ENCODE measurements around the gene CD274. TPM values are rescaled to one million over a fixed set of nuclear protein-coding genes. Genes with fewer than 3 reads are reported as not detected.

CD274 gene
- total RNA-seq, 1 donor from 2014 or later, result not detected

- Mint-ChIP-seq H3K27me3 (ENCODE audit: unreplicated experiment) (no peaks in the 10 kb centered on the region), H3K36me3 (ENCODE audit: unreplicated experiment) (no peaks in the 10 kb centered on the region), H3K4me3 (ENCODE audit: unreplicated experiment) (no peak overlapping the region), H3K4me1 (ENCODE audit: low read depth, unreplicated experiment) (no peaks in the 10 kb centered on the region), H3K27ac (ENCODE audit: unreplicated experiment) (no peak overlapping the region), H3K9me3 (ENCODE audit: unreplicated experiment) (peaks cover 2% of the 10 kb centered on the region)
- TF ChIP-seq CTCF (IDR thresholded peaks at IDR 0.05; ENCODE audit: partially characterized antibody, unreplicated experiment), result no peak
- DNase-seq, result no peak
These were observed 49.6 kb downstream of the CD274 start for GRCh38 chr9:5499889-5500398.

- Mint-ChIP-seq H3K27me3 (ENCODE audit: unreplicated experiment) (no peaks in the 10 kb centered on the region), H3K36me3 (ENCODE audit: unreplicated experiment) (no peaks in the 10 kb centered on the region), H3K4me3 (ENCODE audit: unreplicated experiment) (no peak overlapping the region), H3K9me3 (ENCODE audit: unreplicated experiment) (peaks cover 2% of the 10 kb centered on the region), H3K4me1 (ENCODE audit: low read depth, unreplicated experiment) (no peaks in the 10 kb centered on the region), H3K27ac (ENCODE audit: unreplicated experiment) (no peak overlapping the region)
- TF ChIP-seq CTCF (IDR thresholded peaks at IDR 0.05; ENCODE audit: partially characterized antibody, unreplicated experiment), result no peak
- DNase-seq, result no peak
These were observed 50.3 kb downstream of the CD274 start for GRCh38 chr9:5500441-5501235.

- H3K9me3 Mint-ChIP-seq (ENCODE audit: unreplicated experiment), result peaks cover 2% of the 10 kb centered on the region
- no peak overlapping the region for H3K4me3 Mint-ChIP-seq (ENCODE audit: unreplicated experiment)
- no peaks in the 10 kb centered on the region for H3K36me3 Mint-ChIP-seq (ENCODE audit: unreplicated experiment)
- H3K27ac Mint-ChIP-seq (ENCODE audit: unreplicated experiment), result no peak overlapping the region
- TF ChIP-seq CTCF (IDR thresholded peaks at IDR 0.05; ENCODE audit: partially characterized antibody, unreplicated experiment), result no peak
- DNase-seq, result no peak
- no peaks in the 10 kb centered on the region for H3K27me3 Mint-ChIP-seq (ENCODE audit: unreplicated experiment)
- H3K4me1 Mint-ChIP-seq (ENCODE audit: low read depth, unreplicated experiment), result no peaks in the 10 kb centered on the region
These were observed 52.2 kb downstream of the CD274 start for GRCh38 chr9:5502553-5502952.

GRCh38 chr9:5509573-5509972 lies 59.2 kb downstream of the CD274 start:
- peaks cover 9% of the 10 kb centered on the region for H3K4me1 Mint-ChIP-seq (ENCODE audit: low read depth, unreplicated experiment)

More at GRCh38 chr9:5509573-5509972, 59.2 kb downstream of the CD274 start:
- H3K36me3 Mint-ChIP-seq (ENCODE audit: unreplicated experiment), result no peaks in the 10 kb centered on the region
- H3K27me3 Mint-ChIP-seq (ENCODE audit: unreplicated experiment), result no peaks in the 10 kb centered on the region
- no peaks in the 10 kb centered on the region for H3K9me3 Mint-ChIP-seq (ENCODE audit: unreplicated experiment)
- H3K27ac Mint-ChIP-seq (ENCODE audit: unreplicated experiment), result no peak overlapping the region
- no peak for TF ChIP-seq CTCF (IDR thresholded peaks at IDR 0.05; ENCODE audit: partially characterized antibody, unreplicated experiment)
- no peak overlapping the region for H3K4me3 Mint-ChIP-seq (ENCODE audit: unreplicated experiment)
- DNase-seq, result no peak
